ENCODE data around the gene COLEC12. TPM values are rescaled to one million over a fixed set of nuclear protein-coding genes. Genes with fewer than 3 reads are reported as not detected.
"Not testable (repeated sequence)": the region's sequence is repeated elsewhere in the genome, so short reads cannot be mapped to it uniquely, and the experiment has no call there.

The COLEC12 gene
- total and polyA plus RNA-seq, 8 donors: 0.35 to 5.5 (median 1.3) TPM

GRCh38 chr18:295756-296490 lies 204.6 kb downstream of the COLEC12 start:
- no peaks in the 10 kb centered on the region for H3K9me3 ChIP-seq
- H3K4me1 ChIP-seq: no peaks in the 10 kb centered on the region
- no peak for ATAC-seq
- intact Hi-C loops (cut with DNase I): loop anchor here in 1 of 3 donors (10.0 kb wide), 1 partner anchor 319 kb away; no protein-coding TSS in a partner anchor
- H3K27ac ChIP-seq: no peak overlapping the region
- no peak for DNase-seq
- H3K27me3 ChIP-seq: no peaks in the 10 kb centered on the region
- TF ChIP-seq CTCF (IDR thresholded peaks at IDR 0.05): no peak
- no peak overlapping the region for H3K4me3 ChIP-seq
- WGBS, 2 donors: 66 to 83% methylated on average over 3 of the region's 3 CpGs
- FAIRE-seq: no peak
- no peaks in the 10 kb centered on the region for H3K36me3 ChIP-seq

GRCh38 chr18:294566-294965 lies 205.9 kb downstream of the COLEC12 start:
- no peaks in the 10 kb centered on the region for H3K36me3 ChIP-seq
- H3K4me3 ChIP-seq: no peak overlapping the region
- no peaks in the 10 kb centered on the region for H3K9me3 ChIP-seq
- WGBS, 2 donors: 86 to 92% methylated on average over 3 of the region's 3 CpGs
- FAIRE-seq (no peak), DNase-seq (no peak), ATAC-seq (no peak)
- H3K4me1 ChIP-seq: no peaks in the 10 kb centered on the region
- no peak overlapping the region for H3K27ac ChIP-seq
- intact Hi-C loops (cut with DNase I): loop anchor here in 1 of 3 donors (10.0 kb wide), 1 partner anchor 320 kb away; no protein-coding TSS in a partner anchor
- no peaks in the 10 kb centered on the region for H3K27me3 ChIP-seq
- TF ChIP-seq CTCF (IDR thresholded peaks at IDR 0.05): no peak

GRCh38 chr18:293536-293935 lies 207.0 kb downstream of the COLEC12 start:
- DNase-seq (no peak), ATAC-seq (peak in 3 of 4 donors; percentile 35 to 73 (median 66)), FAIRE-seq (no peak)
- no peak overlapping the region for H3K27ac ChIP-seq
- H3K9me3 ChIP-seq: no peaks in the 10 kb centered on the region
- H3K4me3 ChIP-seq: no peak overlapping the region
- intact Hi-C loops (cut with DNase I): loop anchor here in 1 of 3 donors (10.0 kb wide), 1 partner anchor 321 kb away; no protein-coding TSS in a partner anchor
- no peaks in the 10 kb centered on the region for H3K36me3 ChIP-seq
- TF ChIP-seq CTCF (IDR thresholded peaks at IDR 0.05): no peak
- WGBS, 2 donors: 72 to 78% methylated on average over 4 of the region's 4 CpGs
- H3K27me3 ChIP-seq: no peaks in the 10 kb centered on the region
- no peaks in the 10 kb centered on the region for H3K4me1 ChIP-seq

GRCh38 chr18:292271-292670 lies 208.2 kb downstream of the COLEC12 start:
- ATAC-seq (no peak), DNase-seq (no peak), FAIRE-seq (no peak)
- no peak overlapping the region for H3K27ac ChIP-seq
- TF ChIP-seq CTCF (IDR thresholded peaks at IDR 0.05): no peak
- H3K4me3 ChIP-seq: no peak overlapping the region
- no peaks in the 10 kb centered on the region for H3K9me3 ChIP-seq
- no peaks in the 10 kb centered on the region for H3K27me3 ChIP-seq
- no peaks in the 10 kb centered on the region for H3K4me1 ChIP-seq
- no peaks in the 10 kb centered on the region for H3K36me3 ChIP-seq
- 60 to 62% methylated on average over 3 of the region's 3 CpGs for WGBS, 2 donors
- intact Hi-C loops (cut with DNase I): loop anchor here in 1 of 3 donors (10.0 kb wide), 1 partner anchor 323 kb away; no protein-coding TSS in a partner anchor

- H3K27ac ChIP-seq, FAIRE-seq, H3K36me3 ChIP-seq, H3K4me3 ChIP-seq, H3K4me1 ChIP-seq, H3K9me3 ChIP-seq, DNase-seq, ATAC-seq, H3K27me3 ChIP-seq: not testable (repeated sequence)
- 63 to 77% methylated on average over 4 of the region's 4 CpGs for WGBS, 2 donors
- intact Hi-C loops (cut with DNase I): loop anchor here in 1 of 3 donors (10.0 kb wide), 1 partner anchor 325 kb away; no protein-coding TSS in a partner anchor
Observed at GRCh38 chr18:289970-290369, 210.5 kb downstream of the COLEC12 start.
